SK-N-MC (cell line): ENCODE results near the gene TRIM42.

ENCODE experiments used
- EZH2 ChIP-seq: fragments of 200-600 bp; sonication (generic); IDR thresholded peaks from one replicate; pipeline ENCODE4 v1.6.1; 2017; ENCODE audit warnings: antibody characterized with exemption
- FOXP2 ChIP-seq: optimal IDR thresholded peaks from 2 replicates; pipeline ENCODE3; 2011; ENCODE audit warnings: mild to moderate bottlenecking, moderate library complexity; ENCODE audit not compliant: insufficient read depth; ENCODE audit errors: extremely low read length, control extremely low read depth
- POLR2AphosphoS5 ChIP-seq: IDR thresholded peaks from 2 replicates; pipeline ENCODE4 v1.6.1; 2012; ENCODE audit warnings: mild to moderate bottlenecking, low read depth, low read length, borderline replicate concordance

- TF ChIP-seq EZH2 (no peak), POLR2AphosphoS5 (no peak), FOXP2 (no peak)
Observed at GRCh38 chr3:140686948-140687347, 9.1 kb downstream of the TRIM42 start.
